ENCODE measurements around the gene CAP1. TPM values are rescaled to one million over a fixed set of nuclear protein-coding genes. Genes with fewer than 3 reads are reported as not detected.

CAP1 gene
- total RNA-seq, 2 experiments from 2014 or later: 528 to 539 TPM

GRCh38 chr1:40050863-40051262 lies 10.3 kb downstream of the CAP1 start:
- POLR2A ChIA-PET: interaction anchor here (0.7 kb wide), 1 partner anchor 173 kb away, joined by 3 read pairs; no protein-coding TSS in a partner anchor

DNA sequence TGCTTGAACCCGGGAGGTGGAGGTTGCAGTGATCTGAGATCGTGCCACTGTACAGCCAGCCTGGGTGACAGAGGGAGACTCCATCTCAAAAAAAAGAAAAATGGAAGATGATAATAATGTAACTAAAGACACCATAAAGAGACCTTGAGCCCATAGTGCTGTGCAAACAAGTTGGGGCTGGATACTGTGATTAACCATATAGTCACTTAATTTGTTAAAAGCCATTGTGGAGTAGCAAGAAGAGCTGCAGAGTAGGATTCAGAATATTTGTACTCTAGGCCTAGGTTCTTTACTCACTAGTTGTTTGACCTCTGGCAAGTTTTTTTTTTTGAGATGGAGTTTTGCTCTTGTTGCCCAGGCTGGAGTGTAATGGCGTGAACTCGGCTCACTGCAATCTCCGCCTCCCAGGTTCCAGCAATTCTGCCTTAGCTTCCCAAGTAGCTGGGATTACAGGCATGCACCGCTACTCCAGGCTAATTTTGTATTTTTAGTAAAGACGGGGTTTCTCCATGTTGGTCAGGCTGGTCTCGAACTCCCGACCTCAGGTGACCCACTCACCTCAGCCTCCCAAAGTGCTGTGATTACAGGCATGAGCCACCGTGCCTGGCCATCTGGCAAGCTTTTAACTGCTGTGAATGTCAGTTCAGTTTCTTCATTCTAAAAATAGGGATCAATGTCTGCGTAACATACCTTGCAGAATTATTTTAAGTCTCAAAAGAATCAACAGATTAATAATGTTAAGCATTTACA lies 12.8 kb downstream of the CAP1 start:
- CTCF ChIA-PET: no interaction called here
- POLR2A ChIA-PET: no interaction called here

More at GRCh38 chr1:40050863-40051262, 10.3 kb downstream of the CAP1 start:
- CTCF ChIA-PET: interaction anchor here (1.2 kb wide), 1 partner anchor 9 kb away, joined by 3 read pairs; no protein-coding TSS in a partner anchor

GRCh38 chr1:40056519-40057309 lies 16.2 kb downstream of the CAP1 start:
- POLR2A ChIA-PET: no interaction called here
- CTCF ChIA-PET: interaction anchor here (0.6 kb wide), 1 partner anchor 336 kb away, joined by 3 read pairs; no protein-coding TSS in a partner anchor

- POLR2A ChIA-PET: no interaction called here
- CTCF ChIA-PET: interaction anchor here (1.3 kb wide), 1 partner anchor 18 kb away, joined by 3 read pairs; no protein-coding TSS in a partner anchor
Measured at GRCh38 chr1:40057310-40058030, 16.9 kb downstream of the CAP1 start.

- POLR2A ChIA-PET: no interaction called here
- CTCF ChIA-PET: interaction anchor here (1.3 kb wide), 1 partner anchor 19 kb away, joined by 3 read pairs; no protein-coding TSS in a partner anchor
Measured at GRCh38 chr1:40058097-40058452, 17.5 kb downstream of the CAP1 start.

DNA sequence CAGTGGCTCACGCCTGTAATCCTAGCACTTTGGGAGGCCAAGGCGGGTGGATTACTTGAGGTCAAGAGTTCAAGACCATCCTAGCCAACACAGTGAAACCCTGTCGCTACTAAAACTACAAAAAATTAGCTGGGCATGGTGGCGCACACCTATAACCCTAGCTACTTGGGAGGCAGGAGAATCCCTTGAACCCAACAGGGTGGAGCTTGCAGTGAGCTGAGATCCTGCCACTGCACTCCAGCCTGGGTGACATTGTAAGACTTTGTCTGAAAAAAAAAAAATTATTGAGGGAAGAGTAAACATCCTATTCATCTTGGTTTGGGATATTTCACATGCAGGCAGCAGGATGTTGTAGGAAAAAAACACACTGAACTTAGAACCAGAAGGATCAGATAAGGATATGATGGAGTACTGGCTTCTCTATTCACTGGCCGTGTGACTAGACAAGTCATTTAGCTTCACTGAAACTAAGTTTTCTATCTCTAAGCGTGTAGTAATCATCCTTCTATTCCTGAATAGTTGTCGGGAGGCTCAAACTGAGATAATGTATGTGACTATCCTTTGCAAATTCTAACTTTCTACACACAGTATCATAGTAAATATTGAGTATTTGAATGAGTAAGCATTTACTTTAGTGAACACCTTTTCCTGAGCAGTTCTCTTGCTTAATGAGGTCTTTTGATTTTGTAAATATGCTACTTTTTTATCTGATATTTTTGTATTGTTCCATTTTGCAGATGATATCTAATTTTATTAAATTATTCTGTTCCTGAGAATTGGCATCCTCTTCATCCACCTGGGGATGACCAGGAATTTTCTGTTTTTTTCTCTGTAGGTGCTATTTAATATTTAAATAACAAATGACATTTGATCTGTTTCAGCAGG lies 18.2 kb downstream of the CAP1 start:
- POLR2A ChIA-PET: interaction anchor here (0.6 to 0.7 kb wide), 2 partner anchors 105 to 664 kb away, joined by 3 read pairs; no protein-coding TSS in a partner anchor
- CTCF ChIA-PET: interaction anchor here (1.3 kb wide), 1 partner anchor 19 kb away, joined by 3 read pairs; no protein-coding TSS in a partner anchor

GRCh38 chr1:40059338-40059959 lies 18.9 kb downstream of the CAP1 start:
- ChIA-PET CTCF (interaction anchor here (0.6 to 1.4 kb wide), 3 partner anchors 9 to 19 kb away, joined by 3 read pairs; partner anchors contain the start of gene CAP1), POLR2A (interaction anchor here (0.6 kb wide), 1 partner anchor 105 kb away, joined by 3 read pairs; no protein-coding TSS in a partner anchor)

DNA sequence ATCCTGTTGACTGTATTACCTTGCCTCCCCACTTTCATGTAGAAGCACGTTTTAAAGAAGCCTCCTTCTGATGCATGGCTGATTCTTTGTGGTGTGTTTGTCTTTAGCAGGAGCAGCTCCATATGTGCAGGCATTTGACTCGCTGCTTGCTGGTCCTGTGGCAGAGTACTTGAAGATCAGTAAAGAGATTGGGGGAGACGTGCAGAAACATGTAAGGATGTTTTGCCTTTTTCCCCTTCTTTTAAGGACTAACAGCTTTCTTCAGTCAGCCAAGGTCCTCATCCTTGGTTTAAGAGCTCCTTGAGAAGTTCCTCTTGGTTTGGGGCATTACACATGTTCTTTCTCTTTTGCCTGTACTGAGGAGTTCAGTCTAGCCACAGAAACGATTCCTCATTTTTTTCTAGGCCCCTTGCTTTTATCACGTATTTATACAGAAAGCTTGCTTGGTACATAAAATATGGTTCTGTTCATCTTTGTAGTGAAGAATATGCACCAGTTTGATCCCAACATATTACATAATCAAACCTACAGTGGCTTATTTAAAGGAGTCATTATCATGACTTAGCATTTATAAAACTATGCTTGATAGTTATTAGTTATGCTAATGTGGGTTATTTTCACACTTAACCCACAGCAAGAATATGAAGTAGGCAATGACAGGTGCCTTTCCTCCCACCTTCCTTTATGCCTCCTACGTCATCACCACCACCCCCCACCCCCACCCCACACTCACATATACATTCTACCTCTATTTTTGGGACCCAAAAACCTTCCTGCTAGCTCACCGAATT lies 19.6 kb downstream of the CAP1 start:
- CTCF ChIA-PET: interaction anchor here (0.6 to 1.4 kb wide), 4 partner anchors 10 to 21 kb away, joined by 3 to 4 read pairs (median 3); partner anchors contain the start of gene CAP1
- POLR2A ChIA-PET: no interaction called here

DNA sequence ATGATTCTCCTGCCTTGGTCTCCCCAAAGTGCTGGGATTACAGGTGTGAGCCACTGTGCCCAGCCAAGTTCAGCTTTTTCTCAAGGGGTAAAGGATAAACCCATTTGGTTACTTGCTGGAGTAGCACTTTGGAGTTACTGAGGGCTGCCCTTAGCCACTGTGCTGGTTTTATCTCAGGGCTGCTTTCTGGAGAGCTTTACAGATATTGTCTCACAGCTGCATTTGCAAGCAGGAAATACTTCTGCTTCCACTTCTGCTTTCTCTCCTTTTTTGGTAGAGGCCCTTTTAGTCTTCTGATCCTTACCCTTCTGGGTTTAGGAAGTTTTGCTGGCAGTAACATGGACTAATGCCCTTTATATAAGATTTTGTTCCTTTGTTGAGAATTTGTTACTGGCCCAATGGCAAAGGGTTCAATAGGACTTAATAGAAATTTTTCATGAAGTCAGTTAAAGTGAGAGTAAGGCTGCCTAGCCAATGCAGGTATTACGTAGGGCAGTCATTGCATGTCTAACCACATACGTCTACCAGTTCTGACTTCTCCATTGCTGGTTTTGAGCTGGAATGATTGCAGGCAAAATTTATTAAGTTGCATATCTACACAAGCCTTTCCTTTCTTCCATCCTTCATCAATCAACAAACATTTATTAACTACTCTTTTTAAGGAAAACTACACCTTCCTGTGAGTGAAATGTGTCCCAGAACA lies 24.4 kb downstream of the CAP1 start:
- POLR2A ChIA-PET: no interaction called here

GRCh38 chr1:40067023-40067422 lies 26.5 kb downstream of the CAP1 start:
- CTCF ChIA-PET: interaction anchor here (0.5 to 1.5 kb wide), 3 partner anchors 18 to 315 kb away, joined by 3 to 4 read pairs (median 3); no protein-coding TSS in a partner anchor
- POLR2A ChIA-PET: no interaction called here

More for the DNA sequence above, 24.4 kb downstream of the CAP1 start:
- CTCF ChIA-PET: interaction anchor here (0.6 to 1.8 kb wide), 2 partner anchors 13 to 51 kb away, joined by 4 to 8 read pairs; no protein-coding TSS in a partner anchor

GRCh38 chr1:40067851-40068250 lies 27.3 kb downstream of the CAP1 start:
- POLR2A ChIA-PET: no interaction called here

GRCh38 chr1:40072142-40072541 lies 31.6 kb downstream of the CAP1 start:
- CTCF ChIA-PET: no interaction called here
- POLR2A ChIA-PET: interaction anchor here (0.7 kb wide), 1 partner anchor 10 kb away, joined by 3 read pairs; no protein-coding TSS in a partner anchor

More at GRCh38 chr1:40067851-40068250, 27.3 kb downstream of the CAP1 start:
- CTCF ChIA-PET: interaction anchor here (1.3 to 1.5 kb wide), 2 partner anchors 17 to 271 kb away, joined by 3 to 4 read pairs; no protein-coding TSS in a partner anchor

DNA sequence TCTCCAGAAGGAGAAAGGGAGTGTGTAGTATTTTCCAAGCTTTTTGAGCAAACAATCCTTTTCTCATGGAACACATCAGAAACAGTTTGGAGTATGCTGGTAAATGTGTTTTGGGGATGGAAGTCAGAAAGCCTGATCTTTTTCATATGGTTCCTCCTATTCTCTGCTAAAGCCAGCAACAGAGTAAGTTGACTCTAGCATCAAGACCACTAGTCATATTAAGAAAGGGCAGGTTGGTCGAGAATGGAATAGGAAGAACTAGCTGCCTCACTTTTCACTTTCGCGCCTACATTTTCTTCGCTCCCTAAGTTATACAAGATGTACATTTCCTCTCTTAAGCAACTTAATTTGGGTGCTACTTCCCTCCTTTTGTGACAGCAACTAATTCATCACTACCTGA lies 32.5 kb downstream of the CAP1 start:
- ChIA-PET CTCF (no interaction called here), POLR2A (no interaction called here)

GRCh38 chr1:40075266-40075665 lies 34.7 kb downstream of the CAP1 start:
- CTCF ChIA-PET: interaction anchor here (1.8 to 1.9 kb wide), 2 partner anchors 8 to 263 kb away, joined by 5 to 7 read pairs; no protein-coding TSS in a partner anchor
- POLR2A ChIA-PET: no interaction called here

DNA sequence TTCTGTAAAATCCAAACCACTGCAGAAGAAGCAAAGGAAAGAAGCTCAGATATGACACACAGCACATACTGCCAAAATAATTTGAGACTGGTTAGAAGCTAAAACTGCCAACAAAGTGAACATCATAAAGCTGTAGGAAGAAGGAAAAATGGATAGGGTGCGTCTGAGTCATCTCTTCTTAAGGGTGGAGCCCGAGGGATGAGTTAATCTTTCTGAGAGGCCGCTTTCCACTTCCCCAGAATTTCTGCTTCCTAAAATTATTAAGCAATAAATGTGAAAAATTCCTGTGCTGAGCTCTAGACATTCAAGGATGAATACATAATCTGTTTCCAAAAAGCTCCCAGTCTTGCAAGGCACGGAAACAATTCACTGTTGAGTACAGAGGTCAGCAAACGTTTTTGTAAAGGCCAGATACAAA lies 36.4 kb downstream of the CAP1 start:
- POLR2A ChIA-PET: no interaction called here
- CTCF ChIA-PET: interaction anchor here (0.5 to 3.2 kb wide), 5 partner anchors 12 to 262 kb away, joined by 3 to 13 read pairs (median 3); no protein-coding TSS in a partner anchor

Measured in activated CD8-positive, alpha-beta memory T cell treated with anti-CD3 and anti-CD28 coated beads for 36 hours (primary cell).